GM12878 (cell line): ENCODE results near the gene ACD. TPM values are rescaled to one million over a fixed set of nuclear protein-coding genes. Genes with fewer than 3 reads are reported as not detected.

Experiments used
- ASH2L ChIP-seq: fragments of 300-600, 200-600 bp; sonication (generic); IDR thresholded peaks from 2 replicates; pipeline ENCODE4 v1.6.1; 2017; ENCODE audit warnings: low read depth, mild to moderate bottlenecking, borderline replicate concordance
- EGR1 ChIP-seq, 2 experiments: IDR thresholded peaks; 1 replicate in 1 of 2; 2 replicates in 1 of 2; pipeline ENCODE4 v1.6.1; 2011 to 2012; ENCODE audit warnings: low read depth in 2 of 2, low read length in 2 of 2, borderline replicate concordance in 1 of 2, mild to moderate bottlenecking in 1 of 2, moderate library complexity in 1 of 2
- FOXM1 ChIP-seq: IDR thresholded peaks from 2 replicates; pipeline ENCODE4 v1.6.1; 2012; ENCODE audit warnings: low read depth, mild to moderate bottlenecking, inconsistent platforms, low read length, moderate library complexity
- GABPA ChIP-seq: IDR thresholded peaks from 2 replicates; pipeline ENCODE4 v1.6.1; 2014; ENCODE audit warnings: antibody characterized with exemption, low read depth, mild to moderate bottlenecking, inconsistent platforms
- HCFC1 ChIP-seq: fragments of 150-350 bp; IDR thresholded peaks from 2 replicates; pipeline ENCODE4 v1.6.1; 2014; ENCODE audit warnings: low read length
- IKZF1 ChIP-seq: fragments of 450-650 bp; conservative IDR thresholded peaks from 2 replicates; pipeline ENCODE4 v1.6.1; 2017; ENCODE audit warnings: antibody characterized with exemption, mild to moderate bottlenecking
- KAT2A ChIP-seq: conservative IDR thresholded peaks from 2 replicates; pipeline ENCODE4 v1.6.1; 2011; ENCODE audit warnings: low read depth, low read length; ENCODE audit not compliant: control insufficient read depth
- NFXL1 ChIP-seq: fragments of 450-650 bp; IDR thresholded peaks from 2 replicates; pipeline ENCODE4 v1.6.1; 2017; ENCODE audit warnings: antibody characterized with exemption, mild to moderate bottlenecking, borderline replicate concordance
- NR2C1 ChIP-seq: fragments of 450-650 bp; IDR thresholded peaks from 2 replicates; pipeline ENCODE4 v1.6.1; 2017; ENCODE audit warnings: antibody characterized with exemption, mild to moderate bottlenecking, moderate library complexity
- PML ChIP-seq: IDR thresholded peaks from 2 replicates; pipeline ENCODE4 v1.6.1; 2012; ENCODE audit warnings: low read length, inconsistent platforms
- POLR2A ChIP-seq: IDR thresholded peaks from 2 replicates; pipeline ENCODE4 v1.6.1; 2011; ENCODE audit warnings: low read depth, mild to moderate bottlenecking, low read length
- POU2F2 ChIP-seq: IDR thresholded peaks from 3 replicates; pipeline ENCODE4 v1.6.1; 2011; ENCODE audit warnings: low read depth, mild to moderate bottlenecking, low read length, borderline replicate concordance
- RFX5 ChIP-seq: IDR thresholded peaks from 2 replicates; pipeline ENCODE4 v1.6.1; 2011; ENCODE audit warnings: low read depth, low read length, improper control_type of control experiment
- SPI1 ChIP-seq: IDR thresholded peaks from 2 replicates; pipeline ENCODE4 v1.6.1; 2011; ENCODE audit warnings: low read depth, mild to moderate bottlenecking, low read length, moderate library complexity, borderline replicate concordance; ENCODE audit not compliant: insufficient read depth
- SREBF1 ChIP-seq: IDR thresholded peaks from 2 replicates; pipeline ENCODE4 v1.6.1; 2012; ENCODE audit warnings: mild to moderate bottlenecking, low read length
- TAF1 ChIP-seq: IDR thresholded peaks from 2 replicates; pipeline ENCODE4 v1.6.1; 2011; ENCODE audit warnings: mild to moderate bottlenecking, low read depth, low read length, borderline replicate concordance
- WRNIP1 ChIP-seq: IDR thresholded peaks from 2 replicates; pipeline ENCODE4 v1.6.1; 2011; ENCODE audit warnings: low read depth, low read length, improper control_type of control experiment, borderline replicate concordance
- ZNF24 ChIP-seq: fragments of 450-650 bp; IDR thresholded peaks from 2 replicates; pipeline ENCODE4 v1.6.1; 2017; ENCODE audit warnings: antibody characterized with exemption, mild to moderate bottlenecking
- ZNF274 ChIP-seq: IDR thresholded peaks from one replicate; pipeline ENCODE4 v1.8.0; 2011; ENCODE audit not compliant: insufficient read length, insufficient read depth
- ZNF622 ChIP-seq: fragments of 450-650 bp; IDR thresholded peaks from 2 replicates; pipeline ENCODE4 v1.6.1; 2017; ENCODE audit warnings: mild to moderate bottlenecking, inconsistent platforms
- ZZZ3 ChIP-seq: IDR thresholded peaks from 2 replicates; pipeline ENCODE4 v1.6.1; 2011; ENCODE audit warnings: low read depth; ENCODE audit not compliant: control insufficient read depth, insufficient read length
- polyA plus RNA-seq, 11 experiments: library from polyadenylated mRNA; depleted of rRNA in 4 of 11; unstranded in 6 of 11; stranded (reverse) in 5 of 11; fragments of >200 nt; fragmentation: Nextera tagmentation in 4 of 11; fragmentation: Illumina TruSeq in 1 of 11; extraction: Ambion mirVana in 4 of 11; extraction: Trizol in 1 of 11; gene quantifications; 1 replicate in 1 of 11; 2 replicates in 10 of 11; pipeline versions ENCODE4 v1.2.1 to v1.2.3, GENCODE V29; 2011 to 2016; ENCODE audit warnings: inconsistent platforms in 2 of 11, missing spikeins in 2 of 11, low read depth in 1 of 11
- total RNA-seq, 4 experiments: library from RNA; depleted of rRNA in 3 of 4; stranded (reverse); fragments of >200 nt in 3 of 4; fragmentation: Illumina TruSeq in 1 of 4; extraction: Trizol in 1 of 4; gene quantifications; 2 replicates each; pipeline versions ENCODE4 v1.2.1 to v1.2.3, GENCODE V29; 2013 to 2021
- TF ChIP-seq, protein P1 (sequence below): IDR thresholded peaks from 2 replicates; pipeline ENCODE4 v1.6.1; 2011; ENCODE audit warnings: low read depth, low read length, improper control_type of control experiment, borderline replicate concordance
- TF ChIP-seq, protein P2 (sequence below): fragments of 450-650 bp; IDR thresholded peaks from 2 replicates; pipeline ENCODE4 v1.6.1; 2017; ENCODE audit warnings: mild to moderate bottlenecking, low read depth, inconsistent platforms; ENCODE audit not compliant: poor library complexity, severe bottlenecking
- TF ChIP-seq, protein P3 (sequence below), 3 experiments: IDR thresholded peaks in 2 of 3; conservative IDR thresholded peaks in 1 of 3; 2 replicates each; pipeline ENCODE4 v1.5.1; 2011; ENCODE audit warnings: low read depth in 3 of 3, low read length in 3 of 3, mild to moderate bottlenecking in 3 of 3, control low read depth in 2 of 3, moderate library complexity in 2 of 3, inconsistent platforms in 1 of 3, mixed read lengths in 1 of 3; ENCODE audit not compliant: control insufficient read depth in 2 of 3, insufficient read depth in 1 of 3; ENCODE audit errors: extremely low read depth in 1 of 3
- TF ChIP-seq, protein P4 (sequence below): IDR thresholded peaks from 2 replicates; pipeline ENCODE4 v1.6.1; 2012; ENCODE audit warnings: low read length, inconsistent platforms

The ACD gene
- total and polyA plus RNA-seq, 10 of the 15 experiments (the other 5 are each of a cell fraction or from before 2014, with no cell fraction given): 2.9 to 46.7 (median 23.9) TPM

DNA sequence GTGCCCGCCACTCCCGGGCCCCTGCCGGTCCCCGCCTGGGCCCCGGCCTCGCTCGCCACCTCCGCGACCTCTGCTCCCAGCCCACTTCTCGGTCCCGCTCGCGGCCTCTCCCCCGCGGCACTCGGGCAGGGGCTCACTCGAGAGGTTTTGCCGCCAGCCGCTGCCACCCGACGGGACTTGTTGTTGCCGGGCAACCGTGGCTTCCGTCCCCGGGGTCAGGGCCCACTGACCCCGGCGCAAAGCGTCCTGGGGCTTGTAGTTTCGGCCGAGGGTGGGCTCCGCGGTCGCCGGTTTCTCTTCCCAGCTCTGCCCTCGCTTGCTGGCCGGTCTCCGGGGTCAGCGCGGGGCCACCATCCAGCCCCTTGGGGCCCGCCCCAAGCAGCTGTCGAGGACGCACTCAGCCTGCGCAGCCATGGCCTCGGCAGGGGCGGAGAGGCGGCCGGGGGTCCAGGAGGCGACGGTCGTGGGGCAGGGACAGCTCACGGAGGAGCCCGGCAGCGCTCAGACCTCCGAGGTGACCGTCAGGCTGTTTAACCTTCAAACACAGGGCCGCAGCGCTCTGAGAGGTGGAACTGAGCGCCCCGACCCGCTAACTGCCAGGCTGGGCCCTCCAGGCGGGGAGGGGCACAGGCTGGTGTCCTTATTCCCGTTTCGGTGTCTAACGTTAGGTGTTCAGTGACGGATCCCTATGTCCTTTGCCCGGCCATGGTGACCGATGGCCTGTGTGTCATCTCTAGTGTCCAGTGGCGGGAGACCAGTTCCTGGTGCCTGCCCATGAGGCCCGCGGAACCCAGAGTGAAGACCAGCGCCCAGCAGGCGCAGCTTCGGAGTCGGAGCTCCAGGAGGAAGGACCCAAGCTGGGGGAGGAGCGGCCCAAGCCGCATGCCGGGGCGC is 6.7 kb upstream of the ACD start, which contains the start of the genes C16orf86 and ENKD1 (continued):
- TF ChIP-seq SREBF1 (peak; percentile 86), RFX5 (no peak), FOXM1 (no peak), PML (no peak), HCFC1 (peak; percentile 94), NR2C1 (peak; percentile 98), SPI1 (no peak), ZNF24 (no peak), ZNF622 (no peak), EGR1 (IDR thresholded peaks at IDR 0.05; ENCODE audit: borderline replicate concordance in 1 of 2, low read depth in 2 of 2, low read length in 2 of 2) (no peak), WRNIP1 (no peak), ZNF274 (no peak), TAF1 (no peak), POU2F2 (no peak), POLR2A (0 out of 2 replicates have a peak, but pooled peaks have one; percentile 27), IKZF1 (peak; percentile 94), ASH2L (no peak), ZZZ3 (no peak), NFXL1 (no peak), GABPA (no peak), KAT2A (no peak)
- TF ChIP-seq, protein P1, sequence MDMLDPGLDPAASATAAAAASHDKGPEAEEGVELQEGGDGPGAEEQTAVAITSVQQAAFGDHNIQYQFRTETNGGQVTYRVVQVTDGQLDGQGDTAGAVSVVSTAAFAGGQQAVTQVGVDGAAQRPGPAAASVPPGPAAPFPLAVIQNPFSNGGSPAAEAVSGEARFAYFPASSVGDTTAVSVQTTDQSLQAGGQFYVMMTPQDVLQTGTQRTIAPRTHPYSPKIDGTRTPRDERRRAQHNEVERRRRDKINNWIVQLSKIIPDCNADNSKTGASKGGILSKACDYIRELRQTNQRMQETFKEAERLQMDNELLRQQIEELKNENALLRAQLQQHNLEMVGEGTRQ: no peak
- TF ChIP-seq, protein P2, sequence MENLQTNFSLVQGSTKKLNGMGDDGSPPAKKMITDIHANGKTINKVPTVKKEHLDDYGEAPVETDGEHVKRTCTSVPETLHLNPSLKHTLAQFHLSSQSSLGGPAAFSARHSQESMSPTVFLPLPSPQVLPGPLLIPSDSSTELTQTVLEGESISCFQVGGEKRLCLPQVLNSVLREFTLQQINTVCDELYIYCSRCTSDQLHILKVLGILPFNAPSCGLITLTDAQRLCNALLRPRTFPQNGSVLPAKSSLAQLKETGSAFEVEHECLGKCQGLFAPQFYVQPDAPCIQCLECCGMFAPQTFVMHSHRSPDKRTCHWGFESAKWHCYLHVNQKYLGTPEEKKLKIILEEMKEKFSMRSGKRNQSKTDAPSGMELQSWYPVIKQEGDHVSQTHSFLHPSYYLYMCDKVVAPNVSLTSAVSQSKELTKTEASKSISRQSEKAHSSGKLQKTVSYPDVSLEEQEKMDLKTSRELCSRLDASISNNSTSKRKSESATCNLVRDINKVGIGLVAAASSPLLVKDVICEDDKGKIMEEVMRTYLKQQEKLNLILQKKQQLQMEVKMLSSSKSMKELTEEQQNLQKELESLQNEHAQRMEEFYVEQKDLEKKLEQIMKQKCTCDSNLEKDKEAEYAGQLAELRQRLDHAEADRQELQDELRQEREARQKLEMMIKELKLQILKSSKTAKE: no peak
- TF ChIP-seq, protein P3, sequence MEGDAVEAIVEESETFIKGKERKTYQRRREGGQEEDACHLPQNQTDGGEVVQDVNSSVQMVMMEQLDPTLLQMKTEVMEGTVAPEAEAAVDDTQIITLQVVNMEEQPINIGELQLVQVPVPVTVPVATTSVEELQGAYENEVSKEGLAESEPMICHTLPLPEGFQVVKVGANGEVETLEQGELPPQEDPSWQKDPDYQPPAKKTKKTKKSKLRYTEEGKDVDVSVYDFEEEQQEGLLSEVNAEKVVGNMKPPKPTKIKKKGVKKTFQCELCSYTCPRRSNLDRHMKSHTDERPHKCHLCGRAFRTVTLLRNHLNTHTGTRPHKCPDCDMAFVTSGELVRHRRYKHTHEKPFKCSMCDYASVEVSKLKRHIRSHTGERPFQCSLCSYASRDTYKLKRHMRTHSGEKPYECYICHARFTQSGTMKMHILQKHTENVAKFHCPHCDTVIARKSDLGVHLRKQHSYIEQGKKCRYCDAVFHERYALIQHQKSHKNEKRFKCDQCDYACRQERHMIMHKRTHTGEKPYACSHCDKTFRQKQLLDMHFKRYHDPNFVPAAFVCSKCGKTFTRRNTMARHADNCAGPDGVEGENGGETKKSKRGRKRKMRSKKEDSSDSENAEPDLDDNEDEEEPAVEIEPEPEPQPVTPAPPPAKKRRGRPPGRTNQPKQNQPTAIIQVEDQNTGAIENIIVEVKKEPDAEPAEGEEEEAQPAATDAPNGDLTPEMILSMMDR (IDR thresholded peaks at IDR 0.05 in 2 of 3, conservative IDR thresholded peaks at IDR 0.05 in 1 of 3; ENCODE audit: control insufficient read depth in 2 of 3, extremely low read depth in 1 of 3, insufficient read depth in 1 of 3, low read depth in 3 of 3, low read length in 3 of 3): no peak
- TF ChIP-seq, protein P4, sequence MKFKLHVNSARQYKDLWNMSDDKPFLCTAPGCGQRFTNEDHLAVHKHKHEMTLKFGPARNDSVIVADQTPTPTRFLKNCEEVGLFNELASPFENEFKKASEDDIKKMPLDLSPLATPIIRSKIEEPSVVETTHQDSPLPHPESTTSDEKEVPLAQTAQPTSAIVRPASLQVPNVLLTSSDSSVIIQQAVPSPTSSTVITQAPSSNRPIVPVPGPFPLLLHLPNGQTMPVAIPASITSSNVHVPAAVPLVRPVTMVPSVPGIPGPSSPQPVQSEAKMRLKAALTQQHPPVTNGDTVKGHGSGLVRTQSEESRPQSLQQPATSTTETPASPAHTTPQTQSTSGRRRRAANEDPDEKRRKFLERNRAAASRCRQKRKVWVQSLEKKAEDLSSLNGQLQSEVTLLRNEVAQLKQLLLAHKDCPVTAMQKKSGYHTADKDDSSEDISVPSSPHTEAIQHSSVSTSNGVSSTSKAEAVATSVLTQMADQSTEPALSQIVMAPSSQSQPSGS: no peak
